HepG2 (cell line): Measurements from ENCODE around the gene KTI12. TPM values are rescaled to one million over a fixed set of nuclear protein-coding genes. Genes with fewer than 3 reads are reported as not detected.

ENCODE experiments used
- EHMT2 ChIP-seq: fragments of 200-600 bp; sonication (generic); IDR thresholded peaks from 2 replicates; pipeline ENCODE4 v1.7.0; 2017; ENCODE audit warnings: antibody characterized with exemption, low read depth, low read length, borderline replicate concordance
- FLYWCH1 ChIP-seq: sonication (generic); formaldehyde crosslinking; IDR thresholded peaks from 2 replicates; pipeline ENCODE4 v1.8.1; 2023; ENCODE audit warnings: mild to moderate bottlenecking, missing genetic modification reagents
- IRF2 ChIP-seq: IDR thresholded peaks from 2 replicates; pipeline ENCODE4 v1.6.1; 2018; ENCODE audit warnings: missing genetic modification reagents, missing compliant biosample characterization
- JDP2 ChIP-seq: sonication (generic); formaldehyde crosslinking; IDR thresholded peaks from 2 replicates; pipeline ENCODE4 v1.8.1; 2022; ENCODE audit warnings: missing genetic modification reagents, borderline replicate concordance
- PAX8 ChIP-seq: sonication (generic); formaldehyde crosslinking; IDR thresholded peaks from 2 replicates; pipeline ENCODE4 v1.8.0; 2022; ENCODE audit warnings: mild to moderate bottlenecking, missing genetic modification reagents, borderline replicate concordance
- PITX1 ChIP-seq: sonication (generic); formaldehyde crosslinking; IDR thresholded peaks from 2 replicates; pipeline ENCODE4 v1.5.1; 2020; ENCODE audit warnings: mild to moderate bottlenecking, missing genetic modification reagents
- SATB2 ChIP-seq: sonication (generic); formaldehyde crosslinking; IDR thresholded peaks from 2 replicates; pipeline ENCODE4 v1.5.0; 2020; ENCODE audit warnings: missing genetic modification reagents
- TARDBP ChIP-seq: sonication (generic); formaldehyde crosslinking; IDR thresholded peaks from 2 replicates; pipeline ENCODE4 v1.8.0; 2022; ENCODE audit warnings: mild to moderate bottlenecking, missing genetic modification reagents
- ZFP1 ChIP-seq: IDR thresholded peaks from 2 replicates; pipeline ENCODE4 v1.6.1; 2016
- ZNF33A ChIP-seq: sonication (generic); formaldehyde crosslinking; IDR thresholded peaks from 2 replicates; pipeline ENCODE4 v1.5.1; 2020; ENCODE audit warnings: missing genetic modification reagents, mild to moderate bottlenecking, moderate library complexity, borderline replicate concordance
- ZNF724P ChIP-seq: sonication (generic); formaldehyde crosslinking; IDR thresholded peaks from 2 replicates; pipeline ENCODE4 v1.8.0; 2022; ENCODE audit warnings: missing genetic modification reagents, borderline replicate concordance
- ZNF773 ChIP-seq: sonication (generic); formaldehyde crosslinking; IDR thresholded peaks from 2 replicates; pipeline ENCODE4 v1.4.0; 2020; ENCODE audit warnings: missing genetic modification reagents, borderline replicate concordance
- ZSCAN30 ChIP-seq: sonication (generic); formaldehyde crosslinking; IDR thresholded peaks from 2 replicates; pipeline ENCODE4 v1.5.0; 2020; ENCODE audit warnings: mild to moderate bottlenecking, missing genetic modification reagents
- polyA plus RNA-seq, 8 experiments: library from polyadenylated mRNA; depleted of rRNA in 3 of 8; stranded (reverse) in 7 of 8; unstranded in 1 of 8; fragments of >200 nt; fragmentation: Illumina TruSeq in 4 of 8; extraction: Trizol in 4 of 8; gene quantifications; 2 replicates each; pipeline versions ENCODE4 v1.2.1 to v1.2.3, GENCODE V29; 2011 to 2016; ENCODE audit warnings: low read depth in 4 of 8, missing spikeins in 1 of 8, mixed read lengths in 1 of 8; ENCODE audit not compliant: insufficient read depth in 1 of 8
- total RNA-seq, 5 experiments: library from RNA; depleted of rRNA; stranded (reverse); fragments of >200 nt; fragmentation: Illumina TruSeq; extraction: Trizol; gene quantifications; 2 replicates each; pipeline ENCODE4 v1.2.3, GENCODE V29; 2016; ENCODE audit warnings: low read depth in 1 of 5
- TF ChIP-seq, protein P1 (sequence below): sonication (generic); formaldehyde crosslinking; IDR thresholded peaks from 2 replicates; pipeline ENCODE4 v1.9.0; 2021; ENCODE audit warnings: missing genetic modification reagents, borderline replicate concordance
- TF ChIP-seq, protein P2 (sequence below): sonication (generic); formaldehyde crosslinking; IDR thresholded peaks from 2 replicates; pipeline ENCODE4 v1.5.0; 2020; ENCODE audit warnings: missing genetic modification reagents
- TF ChIP-seq, protein P3 (sequence below), 2 experiments: sonication (generic) in 1 of 2; formaldehyde crosslinking in 1 of 2; IDR thresholded peaks; 2 replicates each; pipeline versions ENCODE4 v1.4.0 to v1.6.1; 2016 to 2020; ENCODE audit warnings: borderline replicate concordance in 1 of 2, low read depth in 1 of 2, mild to moderate bottlenecking in 1 of 2, missing genetic modification reagents in 1 of 2
- TF ChIP-seq, protein P4 (sequence below): sonication (generic); formaldehyde crosslinking; IDR thresholded peaks from 2 replicates; pipeline ENCODE4 v1.4.0; 2020; ENCODE audit warnings: mild to moderate bottlenecking, missing genetic modification reagents, borderline replicate concordance

The KTI12 gene
- total and polyA plus RNA-seq, 2 of the 13 experiments (the other 11 are each of a cell fraction or from before 2014, with no cell fraction given): 7.4 to 10.2 TPM

DNA sequence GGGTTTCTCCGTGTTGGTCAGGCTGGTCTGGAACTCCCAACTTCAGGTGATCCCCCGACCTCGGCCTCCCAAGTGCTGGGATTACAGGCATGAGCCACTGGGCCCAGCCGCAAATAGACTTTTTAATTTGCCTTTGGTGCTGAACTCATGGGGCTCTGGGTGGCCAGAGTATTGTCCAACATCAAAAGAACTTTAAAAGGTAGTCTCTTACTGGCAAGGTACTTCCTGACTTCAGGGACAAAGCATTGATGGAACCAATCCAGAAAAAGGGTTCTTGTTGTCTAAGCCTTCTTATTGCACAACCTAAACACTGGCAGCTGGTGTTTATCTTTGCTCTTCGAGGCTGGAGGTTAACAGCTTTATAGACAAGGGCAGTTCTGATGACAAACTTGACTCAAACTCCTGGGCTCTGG is 3.8 kb upstream of the KTI12 start (continued):
- TF ChIP-seq, protein P1, sequence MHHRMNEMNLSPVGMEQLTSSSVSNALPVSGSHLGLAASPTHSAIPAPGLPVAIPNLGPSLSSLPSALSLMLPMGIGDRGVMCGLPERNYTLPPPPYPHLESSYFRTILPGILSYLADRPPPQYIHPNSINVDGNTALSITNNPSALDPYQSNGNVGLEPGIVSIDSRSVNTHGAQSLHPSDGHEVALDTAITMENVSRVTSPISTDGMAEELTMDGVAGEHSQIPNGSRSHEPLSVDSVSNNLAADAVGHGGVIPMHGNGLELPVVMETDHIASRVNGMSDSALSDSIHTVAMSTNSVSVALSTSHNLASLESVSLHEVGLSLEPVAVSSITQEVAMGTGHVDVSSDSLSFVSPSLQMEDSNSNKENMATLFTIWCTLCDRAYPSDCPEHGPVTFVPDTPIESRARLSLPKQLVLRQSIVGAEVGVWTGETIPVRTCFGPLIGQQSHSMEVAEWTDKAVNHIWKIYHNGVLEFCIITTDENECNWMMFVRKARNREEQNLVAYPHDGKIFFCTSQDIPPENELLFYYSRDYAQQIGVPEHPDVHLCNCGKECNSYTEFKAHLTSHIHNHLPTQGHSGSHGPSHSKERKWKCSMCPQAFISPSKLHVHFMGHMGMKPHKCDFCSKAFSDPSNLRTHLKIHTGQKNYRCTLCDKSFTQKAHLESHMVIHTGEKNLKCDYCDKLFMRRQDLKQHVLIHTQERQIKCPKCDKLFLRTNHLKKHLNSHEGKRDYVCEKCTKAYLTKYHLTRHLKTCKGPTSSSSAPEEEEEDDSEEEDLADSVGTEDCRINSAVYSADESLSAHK: no peak
- no peak for TF ChIP-seq PAX8 (CRISPR knock-in tag)
- TF ChIP-seq, protein P2, sequence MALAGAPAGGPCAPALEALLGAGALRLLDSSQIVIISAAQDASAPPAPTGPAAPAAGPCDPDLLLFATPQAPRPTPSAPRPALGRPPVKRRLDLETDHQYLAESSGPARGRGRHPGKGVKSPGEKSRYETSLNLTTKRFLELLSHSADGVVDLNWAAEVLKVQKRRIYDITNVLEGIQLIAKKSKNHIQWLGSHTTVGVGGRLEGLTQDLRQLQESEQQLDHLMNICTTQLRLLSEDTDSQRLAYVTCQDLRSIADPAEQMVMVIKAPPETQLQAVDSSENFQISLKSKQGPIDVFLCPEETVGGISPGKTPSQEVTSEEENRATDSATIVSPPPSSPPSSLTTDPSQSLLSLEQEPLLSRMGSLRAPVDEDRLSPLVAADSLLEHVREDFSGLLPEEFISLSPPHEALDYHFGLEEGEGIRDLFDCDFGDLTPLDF (CRISPR knock-in tag): no peak
- TF ChIP-seq, protein P3, sequence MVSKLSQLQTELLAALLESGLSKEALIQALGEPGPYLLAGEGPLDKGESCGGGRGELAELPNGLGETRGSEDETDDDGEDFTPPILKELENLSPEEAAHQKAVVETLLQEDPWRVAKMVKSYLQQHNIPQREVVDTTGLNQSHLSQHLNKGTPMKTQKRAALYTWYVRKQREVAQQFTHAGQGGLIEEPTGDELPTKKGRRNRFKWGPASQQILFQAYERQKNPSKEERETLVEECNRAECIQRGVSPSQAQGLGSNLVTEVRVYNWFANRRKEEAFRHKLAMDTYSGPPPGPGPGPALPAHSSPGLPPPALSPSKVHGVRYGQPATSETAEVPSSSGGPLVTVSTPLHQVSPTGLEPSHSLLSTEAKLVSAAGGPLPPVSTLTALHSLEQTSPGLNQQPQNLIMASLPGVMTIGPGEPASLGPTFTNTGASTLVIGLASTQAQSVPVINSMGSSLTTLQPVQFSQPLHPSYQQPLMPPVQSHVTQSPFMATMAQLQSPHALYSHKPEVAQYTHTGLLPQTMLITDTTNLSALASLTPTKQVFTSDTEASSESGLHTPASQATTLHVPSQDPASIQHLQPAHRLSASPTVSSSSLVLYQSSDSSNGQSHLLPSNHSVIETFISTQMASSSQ (IDR thresholded peaks at IDR 0.05; ENCODE audit: low read depth): peak; percentile 79
- TF ChIP-seq, protein P3 (CRISPR knock-in tag; IDR thresholded peaks at IDR 0.05; ENCODE audit: borderline replicate concordance): peak; percentile 90; the same call in 1 of the 2 replicates
- TF ChIP-seq IRF2 (CRISPR knock-in tag): peak; percentile 95
- TF ChIP-seq ZNF773 (CRISPR knock-in tag): no peak
- TF ChIP-seq ZNF33A (CRISPR knock-in tag): no peak
- TF ChIP-seq ZFP1: peak; percentile 81; the same call in 1 of the 2 replicates
- TF ChIP-seq EHMT2: peak; percentile 83; the same call in 1 of the 2 replicates
- TF ChIP-seq JDP2 (CRISPR knock-in tag): no peak
- TF ChIP-seq FLYWCH1: no peak
- no peak for TF ChIP-seq ZSCAN30 (CRISPR knock-in tag)
- peak; percentile 44; the same call in 1 of the 2 replicates for TF ChIP-seq SATB2 (CRISPR knock-in tag)
- peak; percentile 90 for TF ChIP-seq TARDBP (CRISPR knock-in tag)
- TF ChIP-seq ZNF724P (CRISPR knock-in tag): peak; percentile 49; the same call in 1 of the 2 replicates
- TF ChIP-seq PITX1 (CRISPR knock-in tag): peak; percentile 93
- TF ChIP-seq, protein P4, sequence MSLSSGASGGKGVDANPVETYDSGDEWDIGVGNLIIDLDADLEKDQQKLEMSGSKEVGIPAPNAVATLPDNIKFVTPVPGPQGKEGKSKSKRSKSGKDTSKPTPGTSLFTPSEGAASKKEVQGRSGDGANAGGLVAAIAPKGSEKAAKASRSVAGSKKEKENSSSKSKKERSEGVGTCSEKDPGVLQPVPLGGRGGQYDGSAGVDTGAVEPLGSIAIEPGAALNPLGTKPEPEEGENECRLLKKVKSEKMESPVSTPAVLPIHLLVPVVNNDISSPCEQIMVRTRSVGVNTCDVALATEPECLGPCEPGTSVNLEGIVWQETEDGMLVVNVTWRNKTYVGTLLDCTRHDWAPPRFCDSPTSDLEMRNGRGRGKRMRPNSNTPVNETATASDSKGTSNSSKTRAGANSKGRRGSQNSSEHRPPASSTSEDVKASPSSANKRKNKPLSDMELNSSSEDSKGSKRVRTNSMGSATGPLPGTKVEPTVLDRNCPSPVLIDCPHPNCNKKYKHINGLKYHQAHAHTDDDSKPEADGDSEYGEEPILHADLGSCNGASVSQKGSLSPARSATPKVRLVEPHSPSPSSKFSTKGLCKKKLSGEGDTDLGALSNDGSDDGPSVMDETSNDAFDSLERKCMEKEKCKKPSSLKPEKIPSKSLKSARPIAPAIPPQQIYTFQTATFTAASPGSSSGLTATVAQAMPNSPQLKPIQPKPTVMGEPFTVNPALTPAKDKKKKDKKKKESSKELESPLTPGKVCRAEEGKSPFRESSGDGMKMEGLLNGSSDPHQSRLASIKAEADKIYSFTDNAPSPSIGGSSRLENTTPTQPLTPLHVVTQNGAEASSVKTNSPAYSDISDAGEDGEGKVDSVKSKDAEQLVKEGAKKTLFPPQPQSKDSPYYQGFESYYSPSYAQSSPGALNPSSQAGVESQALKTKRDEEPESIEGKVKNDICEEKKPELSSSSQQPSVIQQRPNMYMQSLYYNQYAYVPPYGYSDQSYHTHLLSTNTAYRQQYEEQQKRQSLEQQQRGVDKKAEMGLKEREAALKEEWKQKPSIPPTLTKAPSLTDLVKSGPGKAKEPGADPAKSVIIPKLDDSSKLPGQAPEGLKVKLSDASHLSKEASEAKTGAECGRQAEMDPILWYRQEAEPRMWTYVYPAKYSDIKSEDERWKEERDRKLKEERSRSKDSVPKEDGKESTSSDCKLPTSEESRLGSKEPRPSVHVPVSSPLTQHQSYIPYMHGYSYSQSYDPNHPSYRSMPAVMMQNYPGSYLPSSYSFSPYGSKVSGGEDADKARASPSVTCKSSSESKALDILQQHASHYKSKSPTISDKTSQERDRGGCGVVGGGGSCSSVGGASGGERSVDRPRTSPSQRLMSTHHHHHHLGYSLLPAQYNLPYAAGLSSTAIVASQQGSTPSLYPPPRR (CRISPR knock-in tag): peak; percentile 93
